Loucy (cell line): ENCODE measurements around the gene RUNX1.

Experiments used
- H2AFZ ChIP-seq: fragments of 200-600 bp; sonication (generic); 2 replicates; pipeline ENCODE4 v1.6.0; 2016; ENCODE audit warnings: antibody characterized with exemption, mild to moderate bottlenecking, low read length, moderate library complexity
- H3F3A ChIP-seq: fragments of 200-600 bp; 2 replicates; pipeline ENCODE4 v1.6.0; 2016; ENCODE audit warnings: antibody characterized with exemption, low read depth, mild to moderate bottlenecking
- H3K27me3 ChIP-seq: fragments of 200-600 bp; sonication (generic); 2 replicates; pipeline ENCODE4 v1.6.1; 2014; ENCODE audit warnings: low read length, mild to moderate bottlenecking; ENCODE audit not compliant: insufficient read depth, poor library complexity, severe bottlenecking
- H3K36me3 ChIP-seq: fragments of 200-600 bp; sonication (generic); 2 replicates; pipeline ENCODE4 v1.6.1; 2016; ENCODE audit warnings: low read length; ENCODE audit not compliant: insufficient read depth
- H3K4me1 ChIP-seq: fragments of 200-600 bp; sonication (generic); 2 replicates; pipeline ENCODE4 v1.5.1; 2014; ENCODE audit warnings: low read length, mild to moderate bottlenecking; ENCODE audit not compliant: insufficient read depth, poor library complexity, severe bottlenecking
- H3K4me2 ChIP-seq: fragments of 200-600 bp; sonication (generic); 2 replicates; pipeline ENCODE4 v1.6.0; 2014; ENCODE audit warnings: antibody characterized with exemption, low read length, low read depth, mild to moderate bottlenecking; ENCODE audit not compliant: poor library complexity, severe bottlenecking
- H3K4me3 ChIP-seq: fragments of 200-600 bp; sonication (generic); 2 replicates; pipeline ENCODE4 v1.5.1; 2014; ENCODE audit warnings: low read length, mild to moderate bottlenecking, mixed read lengths; ENCODE audit not compliant: poor library complexity, severe bottlenecking
- H3K79me2 ChIP-seq: fragments of 200-600 bp; sonication (generic); 2 replicates; pipeline ENCODE4 v1.6.1; 2014; ENCODE audit warnings: low read length; ENCODE audit not compliant: insufficient read depth
- H3K9ac ChIP-seq: fragments of 200-600 bp; sonication (generic); 2 replicates; pipeline ENCODE4 v1.6.0; 2014; ENCODE audit warnings: mild to moderate bottlenecking, low read depth, low read length, moderate library complexity; ENCODE audit not compliant: poor library complexity, severe bottlenecking
- H3K9me2 ChIP-seq: fragments of 200-600 bp; sonication (generic); replicated peaks from 2 replicates; pipeline ENCODE4 v1.6.1; 2016; ENCODE audit warnings: low read depth, low read length, mixed read lengths
- H3K9me3 ChIP-seq: fragments of 200-600 bp; sonication (generic); 2 replicates; pipeline ENCODE4 v1.6.1; 2014; ENCODE audit warnings: mild to moderate bottlenecking, antibody characterized with exemption, low read length, low read depth; ENCODE audit not compliant: insufficient read depth
- H4K20me1 ChIP-seq: fragments of 200-600 bp; sonication (generic); 2 replicates; pipeline ENCODE4 v1.6.0; 2014; ENCODE audit warnings: antibody characterized with exemption, low read length, mild to moderate bottlenecking; ENCODE audit not compliant: insufficient read depth, poor library complexity, severe bottlenecking
- EZH2phosphoT487 ChIP-seq: fragments of 200-600 bp; IDR thresholded peaks from 2 replicates; pipeline ENCODE4 v1.6.1; 2018; ENCODE audit warnings: antibody characterized with exemption, mild to moderate bottlenecking, moderate library complexity, borderline replicate concordance
- TF ChIP-seq, protein P1 (sequence below): fragments of 200-600 bp; sonication (generic); conservative IDR thresholded peaks from 2 replicates; pipeline ENCODE4 v1.5.1; 2014; ENCODE audit warnings: mild to moderate bottlenecking, antibody characterized with exemption, low read length

RUNX1 gene

GRCh38 chr21:34927992-34928391 lies 121.1 kb downstream of the RUNX1 start:
- TF ChIP-seq, protein P1, sequence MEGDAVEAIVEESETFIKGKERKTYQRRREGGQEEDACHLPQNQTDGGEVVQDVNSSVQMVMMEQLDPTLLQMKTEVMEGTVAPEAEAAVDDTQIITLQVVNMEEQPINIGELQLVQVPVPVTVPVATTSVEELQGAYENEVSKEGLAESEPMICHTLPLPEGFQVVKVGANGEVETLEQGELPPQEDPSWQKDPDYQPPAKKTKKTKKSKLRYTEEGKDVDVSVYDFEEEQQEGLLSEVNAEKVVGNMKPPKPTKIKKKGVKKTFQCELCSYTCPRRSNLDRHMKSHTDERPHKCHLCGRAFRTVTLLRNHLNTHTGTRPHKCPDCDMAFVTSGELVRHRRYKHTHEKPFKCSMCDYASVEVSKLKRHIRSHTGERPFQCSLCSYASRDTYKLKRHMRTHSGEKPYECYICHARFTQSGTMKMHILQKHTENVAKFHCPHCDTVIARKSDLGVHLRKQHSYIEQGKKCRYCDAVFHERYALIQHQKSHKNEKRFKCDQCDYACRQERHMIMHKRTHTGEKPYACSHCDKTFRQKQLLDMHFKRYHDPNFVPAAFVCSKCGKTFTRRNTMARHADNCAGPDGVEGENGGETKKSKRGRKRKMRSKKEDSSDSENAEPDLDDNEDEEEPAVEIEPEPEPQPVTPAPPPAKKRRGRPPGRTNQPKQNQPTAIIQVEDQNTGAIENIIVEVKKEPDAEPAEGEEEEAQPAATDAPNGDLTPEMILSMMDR, result no peak
- no peak for TF ChIP-seq EZH2phosphoT487
- Histone ChIP-seq H3K9me2 (no peaks in the 10 kb centered on the region), H3K4me1 (peaks cover 59% of the 10 kb centered on the region), H3K4me2 (no peak overlapping the region), H3K9ac (no peak overlapping the region), H3K9me3 (no peaks in the 10 kb centered on the region), H4K20me1 (peaks cover 79% of the 10 kb centered on the region), H2AFZ (no peak overlapping the region), H3F3A (no peaks in the 10 kb centered on the region), H3K27me3 (no peaks in the 10 kb centered on the region), H3K79me2 (peaks cover 94% of the 10 kb centered on the region), H3K36me3 (peaks cover 44% of the 10 kb centered on the region; the same call in 1 of the 2 replicates), H3K4me3 (no peak overlapping the region)

DNA sequence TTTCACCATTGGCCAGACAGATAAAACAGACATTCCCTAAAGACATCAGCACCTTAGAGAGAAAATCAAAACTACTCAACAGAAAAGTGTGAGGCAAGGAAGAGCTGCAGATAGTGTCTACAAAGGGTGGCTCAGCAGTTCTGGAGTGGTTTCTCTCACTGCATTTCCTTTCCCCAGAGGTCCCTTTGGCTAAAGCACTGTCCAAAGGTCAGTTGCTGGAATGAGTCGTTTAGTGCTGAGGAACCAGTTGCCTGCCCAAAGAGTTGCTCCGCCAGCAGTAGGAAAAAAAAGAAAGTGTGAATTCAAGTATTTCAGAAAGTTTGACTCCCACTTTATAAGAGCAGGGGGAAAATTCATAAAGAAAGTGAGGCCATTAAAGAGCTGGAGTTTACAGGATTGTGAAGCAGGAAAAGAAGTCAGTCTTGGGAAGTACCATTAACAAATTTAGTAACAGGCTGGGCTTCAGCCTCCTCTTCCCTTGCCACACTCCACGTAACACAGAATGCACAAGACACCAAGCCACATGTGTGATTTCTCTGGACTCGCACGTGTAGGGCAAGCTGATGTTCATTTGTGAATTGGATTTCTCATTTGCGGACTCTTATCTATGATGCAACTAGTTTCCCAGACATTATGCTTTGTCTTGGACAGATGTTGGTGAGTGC lies 122.2 kb downstream of the RUNX1 start:
- Histone ChIP-seq H3K4me3 (no peak overlapping the region), H3K9ac (no peak overlapping the region), H3K27me3 (no peaks in the 10 kb centered on the region), H3K4me2 (no peak overlapping the region), H3K36me3 (peaks cover 49% of the 10 kb centered on the region), H4K20me1 (peaks cover 79% of the 10 kb centered on the region), H3K9me3 (no peaks in the 10 kb centered on the region), H2AFZ (no peak overlapping the region), H3F3A (no peaks in the 10 kb centered on the region), H3K4me1 (peaks cover 56% of the 10 kb centered on the region), H3K9me2 (no peaks in the 10 kb centered on the region), H3K79me2 (peaks cover 95% of the 10 kb centered on the region)
- no peak for TF ChIP-seq EZH2phosphoT487
- TF ChIP-seq, protein P1, result no peak

DNA sequence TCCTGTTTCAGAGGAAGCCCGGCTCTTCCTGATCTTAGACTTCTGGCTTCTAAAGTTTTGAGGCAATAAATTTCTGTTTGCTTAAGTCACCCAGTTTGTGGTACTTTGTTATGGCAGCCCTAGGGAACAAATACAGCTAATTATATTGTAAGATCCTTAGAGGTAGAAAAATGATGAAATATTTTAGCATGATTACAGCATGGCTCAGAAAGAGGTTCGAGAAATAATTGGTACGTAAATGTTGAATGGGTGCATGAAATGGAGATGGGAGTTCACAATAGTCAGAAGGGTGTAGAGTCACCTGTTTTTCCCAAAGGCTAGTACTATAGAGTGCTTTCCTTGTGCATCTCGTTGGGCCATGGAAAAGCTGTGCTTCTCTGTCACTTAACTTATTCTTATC lies 123.5 kb downstream of the RUNX1 start:
- Histone ChIP-seq H3K4me2 (no peak overlapping the region), H3K9ac (no peak overlapping the region), H2AFZ (no peak overlapping the region), H3K9me2 (no peaks in the 10 kb centered on the region), H3K4me1 (peaks cover 58% of the 10 kb centered on the region), H3K27me3 (no peaks in the 10 kb centered on the region), H4K20me1 (peaks cover 82% of the 10 kb centered on the region), H3K9me3 (no peaks in the 10 kb centered on the region), H3F3A (no peaks in the 10 kb centered on the region), H3K4me3 (no peak overlapping the region), H3K36me3 (peaks cover 51% of the 10 kb centered on the region), H3K79me2 (peaks cover 96% of the 10 kb centered on the region)
- no peak for TF ChIP-seq EZH2phosphoT487
